HG02938 (cell line): ENCODE results near the gene RBL2.
A peak's percentile ranks its signal among the peaks of the same experiment; 100 is the strongest.
"Not testable (repeated sequence)": the region's sequence is repeated elsewhere in the genome, so short reads cannot be mapped to it uniquely, and the experiment has no call there.

Experiments
- ATAC-seq: cut with Tn5 transposase; IDR thresholded peaks from one replicate; pipeline ENCODE4 v1.9.1; 2021; ENCODE audit warnings: mild to moderate bottlenecking, moderate library complexity; ENCODE audit not compliant: unreplicated experiment

The RBL2 gene

DNA sequence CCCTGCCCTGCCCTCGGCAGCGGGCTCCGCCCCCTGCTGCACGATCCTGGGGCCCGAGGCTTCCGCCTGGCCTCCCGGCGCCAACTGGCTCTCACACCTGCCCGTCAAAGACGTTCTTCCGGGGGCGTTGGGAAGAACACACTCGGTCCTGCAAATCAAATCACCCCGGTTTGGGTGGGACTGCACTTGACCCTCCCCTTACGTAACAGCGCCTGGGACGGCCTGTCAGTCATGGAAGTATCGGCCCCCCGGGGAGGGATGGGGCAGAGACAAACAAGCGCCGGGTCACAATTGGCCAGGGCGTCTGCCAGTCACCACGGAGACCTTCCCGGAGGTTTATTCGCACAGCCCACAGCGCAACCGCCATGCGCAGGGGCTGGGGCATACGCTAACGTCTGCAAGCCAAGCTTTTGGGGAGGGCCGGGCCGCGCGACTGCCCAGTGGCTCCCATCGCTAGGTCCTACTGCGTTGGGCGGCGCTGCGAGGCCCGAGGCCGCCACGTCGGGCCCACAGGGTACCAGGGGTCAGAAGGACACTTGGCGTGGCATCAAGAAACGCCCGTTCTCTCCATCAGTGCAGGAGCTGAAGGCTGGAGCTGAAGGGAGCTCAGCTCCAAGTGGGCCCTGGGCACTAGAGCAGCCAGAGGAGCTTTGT, 69.1 kb downstream of the RBL2 start:
- peak; percentile 96 for ATAC-seq

DNA sequence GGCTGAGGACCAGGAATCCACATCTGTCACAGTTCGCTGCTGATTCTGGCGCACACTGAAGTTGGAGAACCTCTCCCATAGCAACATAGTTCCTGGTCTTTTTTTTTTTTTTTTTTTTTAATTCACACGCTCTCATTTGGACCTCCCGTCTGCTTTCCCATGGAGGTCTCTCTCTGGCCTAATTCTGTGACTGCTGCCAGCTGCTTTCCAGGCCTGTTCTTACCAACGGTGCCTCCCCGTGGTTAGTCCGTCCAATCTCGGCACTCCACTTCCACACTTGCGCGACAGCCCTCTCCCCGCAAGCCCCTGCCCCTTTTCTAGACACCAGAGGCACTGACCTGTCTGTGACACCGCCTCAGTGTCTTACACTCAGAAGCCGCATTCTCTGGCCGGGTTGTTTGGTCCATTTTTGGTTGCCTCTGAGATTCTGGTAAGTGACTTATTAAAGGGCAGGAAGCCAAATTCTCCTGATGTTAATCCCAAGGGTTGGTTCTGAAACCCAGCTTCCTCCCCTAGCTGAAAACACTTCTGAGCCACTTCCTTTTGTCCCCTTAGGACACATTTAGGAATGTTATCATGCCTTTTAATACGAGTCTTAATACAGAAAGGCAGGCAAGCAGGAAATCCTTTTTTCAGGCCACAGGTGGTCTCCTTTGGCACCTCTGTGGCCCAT, 69.9 kb downstream of the RBL2 start:
- ATAC-seq, result no peak

DNA sequence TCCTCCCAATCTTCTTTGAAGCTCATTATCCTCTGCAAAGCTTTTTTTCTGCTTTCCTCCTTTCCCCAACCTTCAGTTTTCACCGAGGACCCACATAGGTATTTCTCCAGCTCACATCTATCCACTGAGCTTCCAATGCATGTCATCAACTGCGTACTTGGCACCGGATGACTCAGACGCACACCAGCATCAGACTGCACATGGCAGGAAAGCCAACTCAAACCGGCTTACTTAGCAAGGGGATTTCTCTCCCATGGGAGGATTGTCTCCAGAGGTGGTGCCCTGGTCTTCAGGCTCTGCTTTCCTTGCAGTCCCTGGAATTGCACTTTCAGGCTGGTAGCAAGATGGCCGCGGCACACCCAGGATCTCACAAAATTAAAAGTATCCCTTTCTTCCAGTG, 70.4 kb downstream of the RBL2 start:
- no peak for ATAC-seq

DNA sequence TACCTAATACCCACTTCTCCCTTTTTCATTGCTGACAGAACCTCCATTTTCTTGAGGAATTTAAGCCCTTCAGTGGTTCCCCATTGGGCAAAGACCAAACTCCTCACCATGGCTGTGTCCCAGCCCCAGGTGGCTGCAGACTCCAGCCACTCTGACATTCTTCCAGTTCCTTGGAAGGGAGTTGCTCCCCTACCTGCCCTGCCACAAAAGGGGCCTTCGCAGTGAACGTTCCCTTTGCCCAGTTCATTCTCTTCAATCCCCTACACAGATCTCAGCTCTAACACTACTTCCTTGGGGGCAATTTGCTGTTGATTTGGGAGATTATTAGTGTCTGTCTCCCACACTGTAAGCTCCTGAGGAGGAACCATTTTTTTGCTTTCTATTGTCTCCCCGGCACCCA, 72.0 kb downstream of the RBL2 start:
- no peak for ATAC-seq

DNA sequence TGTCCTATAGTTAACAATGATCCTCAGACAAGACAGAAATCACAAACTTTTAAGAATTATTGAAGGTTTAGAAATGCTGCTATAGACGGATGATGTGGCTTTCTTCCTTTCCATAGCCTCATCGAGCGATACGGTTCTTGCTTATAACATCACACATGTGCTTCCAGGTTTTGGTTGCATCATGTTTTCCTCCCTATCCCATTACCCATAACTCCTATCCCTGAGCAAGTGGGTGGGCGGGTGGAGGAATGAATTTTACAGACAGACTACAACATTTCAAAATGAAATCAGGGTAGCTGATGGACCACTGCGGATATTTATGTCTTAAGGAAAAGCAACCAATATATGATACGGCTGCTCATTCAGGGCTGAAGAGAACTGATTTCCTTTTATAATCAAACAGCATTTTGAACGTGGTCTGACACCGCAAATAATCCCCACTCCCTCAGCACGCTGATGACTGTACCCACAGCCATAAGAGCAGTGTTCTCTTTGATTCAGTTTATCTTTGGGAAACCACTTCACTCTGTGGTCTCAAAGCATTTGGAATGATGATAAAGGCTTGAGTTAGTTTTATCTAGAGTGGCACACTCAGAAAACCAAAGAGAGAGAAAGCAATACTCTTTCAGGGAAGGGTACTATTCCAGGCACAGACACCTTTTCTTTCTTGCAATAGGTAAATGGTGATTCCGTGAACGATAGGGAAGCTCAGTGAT, 73.4 kb downstream of the RBL2 start:
- ATAC-seq, result no peak

DNA sequence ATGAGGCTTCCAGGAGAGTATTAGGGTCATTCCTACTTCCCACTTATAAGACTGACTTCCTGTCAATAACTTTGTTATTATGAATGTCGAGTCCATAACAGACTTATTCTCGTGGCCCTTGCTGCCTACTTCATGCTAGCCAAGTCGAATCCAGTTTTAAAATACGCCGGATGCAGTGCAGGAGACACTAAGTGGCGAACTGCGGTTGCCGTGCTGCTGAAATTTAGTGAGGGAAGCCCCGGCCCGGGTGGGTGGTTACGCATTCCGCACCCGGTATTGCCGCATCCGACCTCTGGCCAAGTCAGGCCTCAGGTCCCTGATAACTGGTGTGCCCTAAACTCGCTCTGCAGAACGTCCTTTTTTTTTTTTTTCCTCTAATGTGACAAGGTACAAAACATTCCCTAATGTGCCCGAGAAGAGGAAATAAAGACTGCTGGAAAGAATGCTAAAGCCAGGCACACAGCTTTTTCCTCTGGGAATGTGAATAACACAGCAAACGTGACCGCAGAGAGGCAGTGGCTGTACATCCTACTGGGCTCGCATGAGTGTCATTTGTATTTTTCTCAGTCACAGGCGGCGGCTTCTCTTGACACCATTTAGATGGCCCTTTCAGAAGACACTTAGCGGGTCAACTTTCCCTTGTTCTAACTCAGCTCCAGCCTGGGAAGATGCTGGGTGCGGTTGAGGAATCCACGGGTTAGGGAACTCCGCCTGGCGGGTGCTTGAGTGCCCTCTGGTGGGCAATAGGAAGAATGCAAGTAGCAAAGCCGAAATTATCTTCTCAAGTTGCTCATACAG, 75.8 kb downstream of the RBL2 start:
- ATAC-seq, result no peak

DNA sequence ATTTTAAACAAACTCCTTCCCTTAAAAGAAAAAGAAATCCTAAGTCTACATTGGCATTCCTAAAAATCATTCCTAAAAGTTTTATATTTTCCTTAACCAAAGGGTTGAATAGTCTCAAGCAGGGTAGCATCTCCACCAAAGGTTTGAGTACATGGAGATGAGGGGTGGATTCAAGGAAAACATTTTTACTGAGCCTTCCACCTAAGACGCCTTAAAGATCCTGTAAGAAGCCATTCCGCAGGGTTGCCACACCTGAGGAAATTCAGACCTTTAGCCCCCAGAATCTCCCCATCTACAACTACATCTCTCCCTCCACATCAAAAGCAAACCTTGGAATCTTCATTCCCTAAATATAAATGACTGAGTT, 76.4 kb downstream of the RBL2 start:
- ATAC-seq, result no peak

DNA sequence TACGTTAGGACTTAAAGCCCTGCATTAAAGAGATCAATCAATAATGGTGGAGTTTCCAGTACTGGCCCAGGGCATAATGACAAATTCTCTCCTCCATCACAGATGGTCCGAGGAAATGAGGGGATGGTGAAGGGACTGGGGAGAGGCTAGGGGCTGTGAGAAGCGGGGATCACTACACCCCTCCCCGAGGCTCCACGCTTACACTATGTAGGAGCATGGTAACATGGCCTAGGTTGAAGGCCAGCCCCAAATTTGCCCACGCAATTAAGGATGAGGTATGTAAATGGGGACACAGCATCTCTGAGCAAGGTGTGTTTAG, 76.8 kb downstream of the RBL2 start:
- no peak for ATAC-seq

DNA sequence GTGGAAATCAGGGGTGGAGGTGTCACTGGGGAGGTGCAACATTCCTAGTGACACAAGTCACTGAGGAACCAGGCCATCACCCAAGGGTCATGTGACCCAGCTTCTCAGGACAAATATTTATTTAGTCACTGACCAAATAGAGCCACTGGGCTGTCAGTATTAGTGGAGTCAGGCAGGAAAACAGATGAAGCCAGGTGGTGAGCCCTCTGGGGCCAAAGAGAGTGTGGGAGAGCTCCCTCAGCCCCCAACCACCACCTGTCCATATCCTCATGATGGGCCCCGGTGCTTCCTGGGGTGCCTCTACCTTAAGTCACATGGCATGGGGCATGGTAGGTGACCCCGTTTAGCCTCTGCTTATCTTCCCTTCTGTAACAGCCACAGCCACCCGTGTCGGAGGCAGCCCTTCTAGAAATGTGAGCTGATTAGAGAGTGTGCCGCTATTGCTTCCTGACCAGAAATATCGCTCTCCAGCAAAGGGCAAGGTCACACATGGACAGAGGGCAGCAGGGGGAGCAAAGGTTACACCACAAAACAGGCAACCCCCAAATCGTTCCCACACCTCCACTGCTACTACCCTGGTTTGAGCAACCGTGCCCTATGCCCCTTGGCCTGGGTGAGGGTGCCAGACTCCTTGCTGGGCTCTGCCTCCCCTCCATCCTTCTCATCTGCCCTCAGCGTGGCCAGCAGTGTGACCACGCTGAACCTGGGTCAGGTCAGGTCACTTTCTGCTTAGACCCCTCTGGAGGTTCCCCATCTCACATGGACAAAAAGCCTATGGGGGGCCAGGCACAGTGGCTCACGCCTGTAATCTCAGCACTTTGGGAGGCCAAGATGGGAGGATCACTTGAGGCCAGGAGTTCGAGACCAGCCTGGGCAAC, 77.4 kb downstream of the RBL2 start:
- no peak for ATAC-seq

DNA sequence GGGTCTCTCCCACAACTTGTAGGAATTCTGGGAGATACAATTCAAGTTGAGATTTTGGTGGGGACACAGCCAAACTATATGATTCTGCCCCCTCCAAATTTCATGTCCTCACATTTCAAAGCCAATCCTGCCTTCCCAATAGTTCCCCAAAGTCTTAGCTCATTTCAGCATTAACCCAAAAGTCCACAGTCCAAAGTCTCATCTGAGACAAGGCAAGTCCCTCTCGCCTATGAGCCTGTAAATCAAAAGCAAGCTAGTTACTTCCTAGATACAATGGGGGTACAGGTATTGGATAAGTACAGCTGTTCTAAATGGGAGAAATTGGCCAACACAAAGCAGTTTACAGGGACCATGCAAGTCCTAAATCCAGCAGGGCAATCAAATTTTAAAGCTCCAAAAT, 78.5 kb downstream of the RBL2 start:
- ATAC-seq, result not testable (repeated sequence)

DNA sequence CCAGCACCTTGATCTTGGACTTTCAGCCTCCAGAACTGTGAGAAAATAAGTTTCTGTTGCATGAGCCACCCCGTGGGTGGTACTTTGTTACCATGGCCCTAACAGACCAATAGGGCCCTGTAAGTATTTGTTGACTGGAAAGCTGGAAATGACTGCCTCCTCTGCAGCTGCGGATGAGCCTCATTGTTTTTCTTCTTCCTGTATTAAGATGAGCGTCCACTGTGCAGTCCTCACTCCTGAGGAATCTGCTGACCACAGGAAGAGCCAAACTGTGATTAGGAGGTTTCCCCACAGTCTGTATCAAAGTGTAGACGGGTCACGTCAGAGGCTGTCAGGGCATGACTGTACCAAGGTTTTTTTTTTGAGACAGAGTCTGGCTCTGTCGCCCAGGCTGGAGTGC, 81.0 kb downstream of the RBL2 start:
- ATAC-seq, result no peak

DNA sequence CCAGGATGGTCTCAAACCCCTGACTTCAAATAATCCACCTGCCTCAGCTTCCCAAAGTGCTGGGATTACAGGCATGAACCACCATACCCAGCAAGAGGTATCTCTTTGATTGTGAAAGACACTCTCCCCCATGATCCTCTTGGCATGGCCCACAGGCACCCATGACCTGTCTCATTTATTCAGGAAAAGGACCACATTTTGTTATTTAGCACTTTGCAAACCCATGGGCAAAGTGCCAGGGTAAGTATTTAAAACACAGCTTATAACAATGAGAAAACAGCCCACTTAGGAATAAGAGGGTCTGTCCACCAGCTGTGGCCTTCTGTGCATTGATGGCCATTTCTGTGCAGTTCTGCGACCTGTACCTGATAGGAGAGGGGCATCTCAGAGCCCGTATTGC, 81.5 kb downstream of the RBL2 start:
- ATAC-seq, result no peak

DNA sequence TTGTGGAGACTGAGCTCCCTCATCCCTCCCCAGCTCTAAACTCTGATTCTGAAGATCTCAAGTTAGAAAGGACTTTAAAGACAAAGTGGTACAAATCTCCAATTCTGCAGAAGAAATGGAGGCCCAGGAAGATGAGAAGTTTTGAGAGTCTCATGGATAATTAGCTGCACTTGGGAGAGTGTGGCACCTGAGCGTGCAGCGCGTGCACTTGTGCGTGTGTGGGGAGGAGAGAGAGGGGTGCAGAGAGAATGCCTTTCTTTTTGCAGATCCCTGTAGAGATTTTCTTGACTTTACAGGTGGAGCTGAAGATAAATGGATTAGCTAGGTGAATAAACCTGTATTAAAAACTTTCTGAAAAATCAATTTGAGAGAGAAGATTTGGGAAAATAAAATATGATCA, 83.6 kb downstream of the RBL2 start:
- ATAC-seq, result no peak

DNA sequence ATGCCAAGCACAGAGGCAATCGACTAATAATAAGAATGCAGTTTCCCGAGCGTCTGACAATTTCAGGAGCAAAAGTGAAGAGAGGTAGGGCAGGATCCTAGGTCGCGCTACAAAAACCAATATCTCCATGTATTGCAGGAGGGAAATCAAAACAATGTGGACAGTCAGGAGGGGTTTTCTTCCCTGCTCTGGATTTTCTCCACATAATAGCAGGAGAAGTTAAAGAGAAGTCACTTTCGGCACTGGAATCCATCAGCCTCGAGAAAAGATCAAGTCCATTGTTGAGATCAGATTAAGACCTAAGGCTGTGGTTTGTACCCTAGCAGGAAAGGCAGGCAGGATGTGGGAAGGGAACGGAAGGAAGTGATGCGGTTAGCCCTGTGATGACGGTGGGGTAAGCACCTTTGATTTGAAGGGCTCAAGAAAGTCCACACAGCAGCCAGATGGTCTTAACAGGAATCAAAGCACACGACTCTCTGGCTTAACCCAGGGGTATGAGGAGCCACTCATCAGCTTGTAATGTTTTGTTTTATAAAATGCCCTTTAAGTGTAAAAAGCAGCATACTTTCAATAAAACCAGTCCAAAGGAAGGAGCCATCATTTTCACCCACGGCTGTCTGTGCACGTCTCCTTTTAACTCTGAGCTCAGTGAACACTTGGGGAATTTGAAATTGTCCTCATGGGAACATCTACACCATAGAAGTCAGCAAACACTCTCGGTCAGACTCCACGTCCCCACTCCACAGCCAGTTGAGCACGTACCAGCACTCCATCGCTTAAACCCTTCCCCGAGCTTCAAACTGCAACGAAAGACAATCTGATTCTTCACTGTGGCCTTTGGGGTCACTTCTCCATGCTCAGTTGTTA, 84.5 kb downstream of the RBL2 start:
- peak; percentile 96 for ATAC-seq

DNA sequence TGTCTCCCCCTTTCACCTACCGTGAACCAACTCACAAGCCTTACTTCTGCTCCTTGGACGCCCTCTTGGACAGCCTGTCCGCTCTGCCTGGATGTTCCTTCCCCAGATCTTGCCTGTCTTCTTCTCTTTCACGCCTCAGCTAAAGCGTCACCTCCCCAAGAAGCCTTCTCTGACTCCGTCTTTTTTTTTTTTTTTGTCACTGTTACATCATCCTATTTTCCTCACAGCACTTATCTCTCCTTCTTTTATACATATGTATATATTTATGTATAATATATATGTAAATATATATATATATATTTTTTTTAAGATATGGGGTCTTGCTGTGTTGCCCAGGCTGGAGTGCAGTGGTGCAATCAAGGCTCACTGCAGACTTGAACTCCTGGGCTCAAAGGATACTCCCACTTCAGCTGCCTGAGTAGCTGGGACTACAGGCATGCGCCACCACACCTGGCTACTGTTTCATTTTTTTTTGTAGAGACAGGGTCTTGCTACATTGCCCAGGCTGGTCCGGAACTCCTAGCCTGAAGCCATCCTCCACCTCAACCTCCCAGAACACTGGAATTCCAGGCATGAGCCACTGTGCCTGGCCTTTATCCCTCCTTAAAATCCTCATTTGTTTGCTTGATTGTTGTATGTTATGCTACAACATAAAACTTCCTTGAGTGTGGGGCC, 85.3 kb downstream of the RBL2 start:
- no peak for ATAC-seq

DNA sequence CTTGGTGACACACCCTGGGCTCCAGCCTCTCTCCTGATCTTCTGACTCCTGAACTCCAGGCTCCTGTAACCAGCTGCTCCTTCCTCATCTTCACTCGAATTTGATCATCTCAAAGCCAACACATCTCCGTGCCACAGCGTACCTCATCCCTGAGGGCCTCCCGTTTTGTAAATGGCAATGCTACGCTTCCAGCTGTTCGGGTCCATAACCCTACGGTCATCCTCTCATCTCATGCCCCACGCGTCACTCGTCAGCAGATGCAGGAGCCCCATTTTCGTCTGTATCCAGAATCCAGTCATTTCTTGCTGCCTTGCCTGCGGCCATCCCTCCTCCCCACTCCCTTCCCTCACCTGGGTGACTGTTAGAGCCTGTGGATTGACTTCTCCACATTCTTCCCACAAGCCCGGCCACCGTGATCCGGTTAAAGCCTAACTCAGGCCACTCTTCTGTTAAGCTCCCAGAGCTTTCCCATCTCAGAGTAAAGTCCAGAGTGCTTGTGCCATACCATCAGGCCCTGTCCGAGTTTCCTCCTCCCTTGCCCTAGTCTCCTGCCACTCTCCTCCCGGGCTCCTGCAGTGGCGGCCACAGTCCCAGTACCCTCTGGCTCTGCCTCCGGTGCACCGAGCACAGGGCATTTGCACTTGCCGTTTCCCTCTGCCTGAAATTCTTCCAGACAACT, 89.0 kb downstream of the RBL2 start:
- ATAC-seq, result no peak

DNA sequence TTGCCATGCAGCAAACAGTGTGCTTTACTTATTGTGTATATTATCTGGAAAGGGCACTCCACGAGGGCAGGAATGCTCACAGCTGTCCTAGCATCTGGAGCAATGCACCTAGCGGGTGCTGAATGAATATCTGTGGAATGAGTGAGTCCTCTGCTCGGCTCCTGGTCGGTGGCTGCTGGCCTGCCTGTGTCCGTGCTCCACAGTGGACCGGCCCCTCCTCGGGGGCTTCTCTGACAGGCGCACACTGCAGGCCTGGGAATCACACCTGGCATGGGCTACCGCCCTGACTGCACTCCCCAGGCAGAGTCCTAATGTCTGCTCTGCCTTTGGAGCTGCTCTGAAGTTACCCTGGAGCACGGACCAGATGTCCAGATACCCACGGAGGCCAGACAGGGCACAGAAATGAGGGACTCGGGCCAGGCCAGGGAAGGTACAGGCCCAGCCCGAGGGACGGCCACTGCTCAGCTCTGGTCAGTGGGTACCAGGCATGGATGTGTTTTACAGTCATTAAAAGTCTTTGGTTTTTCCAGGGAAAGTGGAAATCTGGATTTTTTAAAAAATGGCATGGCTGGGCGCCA, 89.8 kb downstream of the RBL2 start:
- ATAC-seq, result no peak

DNA sequence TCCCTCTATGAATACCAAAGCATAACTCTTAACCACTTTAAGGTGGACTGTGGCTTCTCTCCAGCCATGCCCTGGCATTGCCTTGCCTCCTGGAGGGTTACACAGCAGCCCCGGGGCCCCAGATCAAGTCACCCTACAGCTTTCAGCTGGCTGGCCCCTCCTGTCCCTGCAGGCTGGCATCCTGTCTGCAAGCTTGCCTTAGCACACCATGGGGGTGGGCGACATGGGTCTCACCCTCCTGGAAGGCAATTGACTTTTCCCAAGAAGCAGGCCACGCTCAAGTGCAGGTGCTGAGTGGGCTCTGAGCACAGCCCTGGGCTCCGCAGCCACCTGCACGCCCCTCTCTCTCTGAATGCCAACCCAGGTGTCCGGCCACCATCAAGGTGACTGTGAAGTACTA, 94.5 kb downstream of the RBL2 start:
- no peak for ATAC-seq
